GM18505 (cell line): Measurements from ENCODE around the gene PAX7.
"Not testable (repeated sequence)": the region's sequence is repeated elsewhere in the genome, so short reads cannot be mapped to it uniquely, and the experiment has no call there.

Experiments
- ATAC-seq: cut with Tn5 transposase; IDR thresholded peaks from one replicate; pipeline ENCODE4 v1.9.1; 2021; ENCODE audit not compliant: unreplicated experiment
- POLR2A ChIP-seq: IDR thresholded peaks from 4 replicates; pipeline ENCODE4 v1.6.1; 2011; ENCODE audit warnings: borderline replicate concordance; ENCODE audit not compliant: insufficient read depth, insufficient read length; ENCODE audit errors: extremely low read depth

Gene PAX7

GRCh38 chr1:18673976-18674375 lies 43.3 kb downstream of the PAX7 start:
- no peak for ATAC-seq
- TF ChIP-seq POLR2A = no peak

GRCh38 chr1:18676332-18676781 lies 45.7 kb downstream of the PAX7 start:
- TF ChIP-seq POLR2A = no peak
- ATAC-seq = no peak

- ATAC-seq = no peak
- no peak for TF ChIP-seq POLR2A
These were observed 50.8 kb downstream of the PAX7 start for GRCh38 chr1:18681423-18681835.

- no peak for ATAC-seq
These were observed 51.7 kb downstream of the PAX7 start for GRCh38 chr1:18682375-18682774.

GRCh38 chr1:18684303-18684702 lies 53.7 kb downstream of the PAX7 start:
- ATAC-seq = no peak
- no peak for TF ChIP-seq POLR2A

More at GRCh38 chr1:18682375-18682774, 51.7 kb downstream of the PAX7 start:
- TF ChIP-seq POLR2A = no peak

GRCh38 chr1:18686540-18686939 lies 55.9 kb downstream of the PAX7 start:
- ATAC-seq = no peak
- no peak for TF ChIP-seq POLR2A

- ATAC-seq = no peak
These were observed 56.6 kb downstream of the PAX7 start for GRCh38 chr1:18687273-18687672.

GRCh38 chr1:18691648-18692047 lies 61.0 kb downstream of the PAX7 start:
- no peak for TF ChIP-seq POLR2A
- ATAC-seq = no peak

More at GRCh38 chr1:18687273-18687672, 56.6 kb downstream of the PAX7 start:
- TF ChIP-seq POLR2A = no peak

GRCh38 chr1:18693256-18694098 lies 62.8 kb downstream of the PAX7 start:
- ATAC-seq = no peak
- no peak for TF ChIP-seq POLR2A

DNA sequence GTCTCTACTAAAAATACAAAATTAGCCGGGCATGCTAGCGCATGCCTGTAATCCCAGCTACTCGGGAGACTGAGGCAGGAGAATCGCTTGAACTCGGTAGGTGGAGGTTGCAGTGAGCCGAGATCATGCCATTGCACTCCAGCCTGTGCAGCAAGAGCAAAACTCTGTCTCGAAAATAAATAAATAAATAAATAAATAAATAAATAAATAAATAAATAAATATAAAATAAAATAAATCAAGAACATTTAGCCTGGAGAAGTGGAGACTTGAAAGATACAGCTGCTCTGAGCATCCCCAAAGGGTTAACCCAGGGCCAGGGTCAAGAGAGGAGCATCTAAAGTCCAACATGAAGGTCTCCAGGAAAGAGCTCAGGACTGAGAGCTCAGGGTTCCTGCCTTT lies 63.6 kb downstream of the PAX7 start:
- ATAC-seq = not testable (repeated sequence)

GRCh38 chr1:18697541-18697940 lies 66.9 kb downstream of the PAX7 start:
- TF ChIP-seq POLR2A = no peak
- ATAC-seq = no peak

GRCh38 chr1:18700530-18700929 lies 69.9 kb downstream of the PAX7 start:
- TF ChIP-seq POLR2A = no peak
- ATAC-seq = no peak

DNA sequence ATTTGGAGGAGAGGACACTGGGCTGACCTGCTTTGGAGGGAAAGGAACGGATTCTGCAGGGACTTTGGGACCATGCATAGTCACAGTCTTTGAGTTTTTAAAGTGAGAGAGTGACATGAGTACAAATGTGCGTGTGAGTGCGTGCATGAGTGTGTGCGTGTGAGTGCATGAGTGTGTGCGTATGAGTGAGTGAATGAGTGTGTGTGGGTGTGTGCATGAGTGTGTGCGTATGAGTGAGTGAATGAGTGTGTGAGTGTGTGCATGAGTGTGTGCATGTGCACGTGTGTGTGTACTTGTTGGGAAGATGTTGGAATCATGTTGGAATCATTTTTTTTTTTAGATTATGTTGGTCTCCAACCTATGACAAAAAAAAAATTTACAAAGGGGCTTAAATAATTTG lies 70.5 kb downstream of the PAX7 start:
- ATAC-seq = no peak
- no peak for TF ChIP-seq POLR2A

DNA sequence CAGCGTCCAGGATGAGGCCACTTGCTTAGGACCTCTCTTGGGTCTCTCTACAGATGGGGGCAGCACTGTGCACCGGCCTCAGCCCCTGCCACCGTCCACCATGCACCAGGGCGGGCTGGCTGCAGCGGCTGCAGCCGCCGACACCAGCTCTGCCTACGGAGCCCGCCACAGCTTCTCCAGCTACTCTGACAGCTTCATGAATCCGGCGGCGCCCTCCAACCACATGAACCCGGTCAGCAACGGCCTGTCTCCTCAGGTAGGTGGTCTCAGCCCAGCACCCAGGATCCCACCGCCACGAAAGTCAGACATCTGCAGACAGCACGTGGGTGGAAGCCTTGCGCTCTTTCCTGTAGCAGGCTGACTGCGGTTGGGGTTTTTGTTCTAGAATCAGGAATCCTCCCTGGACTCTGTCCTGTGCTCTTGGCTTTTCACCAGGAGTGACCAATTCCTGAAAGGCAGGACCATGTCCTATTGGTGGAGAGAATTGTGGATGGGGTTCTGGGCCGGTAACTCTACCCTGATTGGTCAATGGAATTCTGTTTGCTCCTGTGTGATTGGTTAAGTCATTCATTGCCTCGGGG lies 72.5 kb downstream of the PAX7 start:
- no peak for TF ChIP-seq POLR2A
- ATAC-seq = no peak
